ENCODE data around the gene TMCO4. TPM values are rescaled to one million over a fixed set of nuclear protein-coding genes. Genes with fewer than 3 reads are reported as not detected.

Gene TMCO4
- total and polyA plus RNA-seq, 9 donors = 1.7 to 3.7 (median 2.0) TPM

GRCh38 chr1:19768353-19769210 lies 31.1 kb downstream of the TMCO4 start:
- Histone ChIP-seq H3K4me3 (ENCODE audit: low read length) (no peak overlapping the region), H3K27ac (ENCODE audit: low read length) (no peak overlapping the region), H3K27me3 (ENCODE audit: control insufficient read depth, insufficient read depth, low read length) (no peaks in the 10 kb centered on the region), H3K9me3 (replicated peaks; ENCODE audit: control insufficient read depth, low read depth, low read length) (no peaks in the 10 kb centered on the region), H3K4me1 (ENCODE audit: control insufficient read depth, insufficient read depth, low read length) (no peaks in the 10 kb centered on the region), H3K36me3 (ENCODE audit: control insufficient read depth, insufficient read depth, low read length) (no peaks in the 10 kb centered on the region)
- no peak for DNase-seq
- WGBS (ENCODE audit: insufficient coverage) = 56% methylated on average over 16 of the region's 18 CpGs

- H3K36me3 ChIP-seq (ENCODE audit: control insufficient read depth, insufficient read depth, low read length) = no peaks in the 10 kb centered on the region
These were observed 34.1 kb downstream of the TMCO4 start for GRCh38 chr1:19765623-19766022.

GRCh38 chr1:19764848-19765247 lies 34.9 kb downstream of the TMCO4 start:
- no peak for DNase-seq
- WGBS (ENCODE audit: insufficient coverage) = 26% methylated on average over 3 of the region's 5 CpGs

More at GRCh38 chr1:19765623-19766022, 34.1 kb downstream of the TMCO4 start:
- DNase-seq = peak; percentile 5
- 77% methylated on average over 4 of the region's 10 CpGs for WGBS (ENCODE audit: insufficient coverage)
- no peaks in the 10 kb centered on the region for H3K4me1 ChIP-seq (ENCODE audit: control insufficient read depth, insufficient read depth, low read length)
- peaks cover 10% of the 10 kb centered on the region for H3K27me3 ChIP-seq (ENCODE audit: control insufficient read depth, insufficient read depth, low read length)
- H3K4me3 ChIP-seq (ENCODE audit: low read length) = no peak overlapping the region
- H3K9me3 ChIP-seq (replicated peaks; ENCODE audit: control insufficient read depth, low read depth, low read length) = no peaks in the 10 kb centered on the region
- no peak overlapping the region for H3K27ac ChIP-seq (ENCODE audit: low read length)

GRCh38 chr1:19762175-19762779 lies 37.4 kb downstream of the TMCO4 start:
- H3K27me3 ChIP-seq (ENCODE audit: control insufficient read depth, insufficient read depth, low read length) = peaks cover 12% of the 10 kb centered on the region
- H3K36me3 ChIP-seq (ENCODE audit: control insufficient read depth, insufficient read depth, low read length) = no peaks in the 10 kb centered on the region
- DNase-seq = no peak
- no peak overlapping the region for H3K27ac ChIP-seq (ENCODE audit: low read length)
- H3K4me3 ChIP-seq (ENCODE audit: low read length) = no peak overlapping the region
- peaks cover under 1% of the 10 kb centered on the region for H3K9me3 ChIP-seq (replicated peaks; ENCODE audit: control insufficient read depth, low read depth, low read length)
- H3K4me1 ChIP-seq (ENCODE audit: control insufficient read depth, insufficient read depth, low read length) = no peaks in the 10 kb centered on the region
- 59% methylated on average over 7 of the region's 11 CpGs for WGBS (ENCODE audit: insufficient coverage)

More at GRCh38 chr1:19764848-19765247, 34.9 kb downstream of the TMCO4 start:
- no peak overlapping the region for H3K4me3 ChIP-seq (ENCODE audit: low read length)
- H3K36me3 ChIP-seq (ENCODE audit: control insufficient read depth, insufficient read depth, low read length) = no peaks in the 10 kb centered on the region
- H3K4me1 ChIP-seq (ENCODE audit: control insufficient read depth, insufficient read depth, low read length) = no peaks in the 10 kb centered on the region
- no peak overlapping the region for H3K27ac ChIP-seq (ENCODE audit: low read length)
- H3K27me3 ChIP-seq (ENCODE audit: control insufficient read depth, insufficient read depth, low read length) = peaks cover 10% of the 10 kb centered on the region
- no peaks in the 10 kb centered on the region for H3K9me3 ChIP-seq (replicated peaks; ENCODE audit: control insufficient read depth, low read depth, low read length)

- Histone ChIP-seq H3K27me3 (ENCODE audit: control insufficient read depth, insufficient read depth, low read length) (peaks cover 12% of the 10 kb centered on the region), H3K4me1 (ENCODE audit: control insufficient read depth, insufficient read depth, low read length) (no peaks in the 10 kb centered on the region), H3K9me3 (replicated peaks; ENCODE audit: control insufficient read depth, low read depth, low read length) (peaks cover 2% of the 10 kb centered on the region), H3K36me3 (ENCODE audit: control insufficient read depth, insufficient read depth, low read length) (no peaks in the 10 kb centered on the region), H3K4me3 (ENCODE audit: low read length) (no peak overlapping the region), H3K27ac (ENCODE audit: low read length) (no peak overlapping the region)
- no peak for DNase-seq
- 100% methylated on average over 1 of the region's 1 CpG for WGBS (ENCODE audit: insufficient coverage)
These were observed 40.0 kb downstream of the TMCO4 start for GRCh38 chr1:19759740-19760089.

- no peak for DNase-seq
- H3K4me3 ChIP-seq (ENCODE audit: low read length) = no peak overlapping the region
- H3K9me3 ChIP-seq (replicated peaks; ENCODE audit: control insufficient read depth, low read depth, low read length) = peaks cover 2% of the 10 kb centered on the region
- H3K4me1 ChIP-seq (ENCODE audit: control insufficient read depth, insufficient read depth, low read length) = no peaks in the 10 kb centered on the region
- H3K36me3 ChIP-seq (ENCODE audit: control insufficient read depth, insufficient read depth, low read length) = no peaks in the 10 kb centered on the region
- WGBS (ENCODE audit: insufficient coverage) = 58% methylated on average over 4 of the region's 7 CpGs
- H3K27me3 ChIP-seq (ENCODE audit: control insufficient read depth, insufficient read depth, low read length) = peaks cover 12% of the 10 kb centered on the region
- no peak overlapping the region for H3K27ac ChIP-seq (ENCODE audit: low read length)
These were observed 41.4 kb downstream of the TMCO4 start for GRCh38 chr1:19758227-19758830.

- Histone ChIP-seq H3K4me3 (ENCODE audit: low read length) (no peak overlapping the region), H3K9me3 (replicated peaks; ENCODE audit: control insufficient read depth, low read depth, low read length) (peaks cover 2% of the 10 kb centered on the region), H3K27ac (ENCODE audit: low read length) (no peak overlapping the region), H3K27me3 (ENCODE audit: control insufficient read depth, insufficient read depth, low read length) (peaks cover 12% of the 10 kb centered on the region), H3K36me3 (ENCODE audit: control insufficient read depth, insufficient read depth, low read length) (no peaks in the 10 kb centered on the region), H3K4me1 (ENCODE audit: control insufficient read depth, insufficient read depth, low read length) (no peaks in the 10 kb centered on the region)
- WGBS (ENCODE audit: insufficient coverage) = 83% methylated on average over 3 of the region's 4 CpGs
- DNase-seq = no peak
These were observed 42.1 kb downstream of the TMCO4 start for GRCh38 chr1:19757641-19758040.

- Histone ChIP-seq H3K27me3 (ENCODE audit: control insufficient read depth, insufficient read depth, low read length) (peaks cover 4% of the 10 kb centered on the region), H3K4me3 (ENCODE audit: low read length) (no peak overlapping the region), H3K27ac (ENCODE audit: low read length) (no peak overlapping the region), H3K4me1 (ENCODE audit: control insufficient read depth, insufficient read depth, low read length) (no peaks in the 10 kb centered on the region), H3K9me3 (replicated peaks; ENCODE audit: control insufficient read depth, low read depth, low read length) (peaks cover 2% of the 10 kb centered on the region), H3K36me3 (ENCODE audit: control insufficient read depth, insufficient read depth, low read length) (no peaks in the 10 kb centered on the region)
- DNase-seq = no peak
- no CpG with 5 or more reads among the region's 5 CpGs for WGBS (ENCODE audit: insufficient coverage)
These were observed 43.2 kb downstream of the TMCO4 start for GRCh38 chr1:19756480-19756879.

- peaks cover 2% of the 10 kb centered on the region for H3K27me3 ChIP-seq (ENCODE audit: control insufficient read depth, insufficient read depth, low read length)
- peaks cover 2% of the 10 kb centered on the region for H3K9me3 ChIP-seq (replicated peaks; ENCODE audit: control insufficient read depth, low read depth, low read length)
- WGBS (ENCODE audit: insufficient coverage) = 24% methylated on average over 4 of the region's 10 CpGs
- no peaks in the 10 kb centered on the region for H3K4me1 ChIP-seq (ENCODE audit: control insufficient read depth, insufficient read depth, low read length)
- H3K27ac ChIP-seq (ENCODE audit: low read length) = no peak overlapping the region
- no peaks in the 10 kb centered on the region for H3K36me3 ChIP-seq (ENCODE audit: control insufficient read depth, insufficient read depth, low read length)
- no peak overlapping the region for H3K4me3 ChIP-seq (ENCODE audit: low read length)
- DNase-seq = no peak
These were observed 45.2 kb downstream of the TMCO4 start for GRCh38 chr1:19754482-19754881.

GRCh38 chr1:19752083-19752696 lies 47.5 kb downstream of the TMCO4 start:
- Histone ChIP-seq H3K9me3 (replicated peaks; ENCODE audit: control insufficient read depth, low read depth, low read length) (peaks cover 1% of the 10 kb centered on the region), H3K27me3 (ENCODE audit: control insufficient read depth, insufficient read depth, low read length) (no peaks in the 10 kb centered on the region), H3K4me1 (ENCODE audit: control insufficient read depth, insufficient read depth, low read length) (no peaks in the 10 kb centered on the region), H3K36me3 (ENCODE audit: control insufficient read depth, insufficient read depth, low read length) (no peaks in the 10 kb centered on the region), H3K27ac (ENCODE audit: low read length) (no peak overlapping the region), H3K4me3 (ENCODE audit: low read length) (no peak overlapping the region)
- 70% methylated on average over 6 of the region's 9 CpGs for WGBS (ENCODE audit: insufficient coverage)
- DNase-seq = no peak

All from muscle of leg (tissue), 11 donors.